ENCODE results near the gene SLC7A4. TPM values are rescaled to one million over a fixed set of nuclear protein-coding genes. Genes with fewer than 3 reads are reported as not detected.

Gene SLC7A4
- total RNA-seq, 2 experiments from 2014 or later: 0.16 to 0.53 TPM

DNA sequence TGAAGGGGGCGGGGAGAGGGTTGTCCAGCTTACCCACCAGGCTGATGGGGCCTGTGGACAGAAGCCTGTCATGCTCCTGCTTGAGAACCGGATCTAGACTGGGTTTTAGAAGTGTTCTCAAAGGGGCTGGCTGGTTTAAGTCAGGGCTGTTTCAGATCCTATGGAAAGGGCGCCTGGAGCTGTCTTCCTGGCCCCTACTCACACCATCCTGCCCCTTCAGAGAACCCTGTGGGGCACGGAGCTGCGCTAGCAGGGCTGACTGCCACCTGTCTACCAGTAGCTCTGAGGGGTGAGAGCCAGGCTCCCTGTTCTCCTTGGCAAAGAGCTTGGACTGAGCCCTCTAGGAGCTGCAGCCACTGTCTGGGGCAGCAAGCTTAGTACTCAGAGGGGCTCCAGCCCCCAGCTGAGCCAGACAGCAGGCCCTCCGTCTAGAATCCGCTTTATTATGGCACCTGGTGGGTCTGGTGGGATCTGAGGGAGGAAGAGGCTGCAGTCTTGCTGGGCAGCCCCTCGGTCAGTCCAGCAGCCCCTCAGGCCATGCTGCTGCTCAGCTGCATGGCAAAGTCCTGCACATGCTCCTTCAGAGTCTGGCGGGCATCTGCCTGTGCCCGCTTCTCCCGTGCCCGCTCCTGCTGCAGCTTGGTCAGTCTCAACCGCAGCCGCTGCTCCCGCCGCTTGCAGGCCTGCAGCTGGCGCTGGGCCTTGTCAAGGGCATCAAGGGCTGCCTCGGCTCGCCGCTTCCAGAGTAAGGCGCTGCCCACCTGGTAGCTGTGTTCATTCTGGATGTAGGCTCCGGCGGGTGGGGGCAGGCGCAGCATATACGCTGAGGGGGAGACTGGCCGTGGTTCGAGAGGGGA lies 32.8 kb downstream of the SLC7A4 start:
- Mint-ChIP-seq H3K27me3 (no peaks in the 10 kb centered on the region), H3K9me3 (ENCODE audit: low read depth) (no peaks in the 10 kb centered on the region), H3K27ac (peak overlapping the region; percentile 32), H3K4me1 (peaks cover 28% of the 10 kb centered on the region), H3K4me3 (no peak overlapping the region), H3K36me3 (peaks cover 2% of the 10 kb centered on the region)
- ATAC-seq: no peak
- CTCF ChIA-PET: interaction anchor here (1.1 kb wide), 2 partner anchors 14 to 196 kb away, joined by 4 read pairs; no protein-coding TSS in a partner anchor
- DNase-seq: no peak

DNA sequence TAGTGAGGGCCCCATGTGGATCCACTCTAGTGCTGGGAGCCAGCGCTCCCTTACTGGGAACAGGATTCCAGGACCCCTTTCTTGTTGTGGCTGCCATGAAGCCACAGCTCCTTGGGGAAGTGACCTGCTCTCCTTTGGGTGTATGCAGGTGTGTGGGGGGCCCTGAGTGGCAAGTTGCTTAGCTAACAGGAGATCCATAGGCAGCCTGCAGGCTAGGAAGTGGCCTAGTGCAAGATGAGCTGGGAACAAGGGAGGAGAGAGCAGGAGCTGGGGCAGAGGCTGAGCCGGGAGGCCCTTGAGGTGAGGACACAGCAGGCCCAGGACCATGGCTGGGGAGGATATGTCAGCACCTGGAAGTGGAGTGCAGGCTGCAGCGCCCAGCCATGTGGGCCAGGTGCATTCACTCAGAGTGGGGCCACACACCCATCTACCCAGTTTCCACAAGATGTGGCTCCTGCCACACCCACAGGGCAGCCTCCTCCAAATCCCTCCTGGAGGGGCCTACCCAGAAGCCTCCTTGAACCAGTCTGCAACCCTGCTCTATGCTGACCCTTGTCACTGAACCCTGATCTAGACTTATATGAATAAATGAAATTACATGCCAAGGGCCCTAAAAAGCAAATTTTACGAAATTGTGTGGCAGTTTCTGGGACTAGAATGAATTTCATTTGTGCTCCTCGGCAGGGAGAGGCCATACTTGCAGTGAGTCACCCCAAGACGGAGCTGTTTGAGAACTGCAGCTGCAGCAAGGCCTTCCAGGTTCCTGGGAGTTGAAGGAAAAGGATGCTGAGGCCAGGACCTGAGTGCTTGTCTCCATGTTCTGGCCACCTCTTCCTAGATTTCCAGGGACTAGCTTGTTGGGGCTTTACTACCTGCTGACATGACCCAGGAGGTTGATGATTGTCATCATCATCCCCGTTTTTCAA lies 33.7 kb downstream of the SLC7A4 start:
- ATAC-seq: no peak
- DNase-seq: no peak
- Mint-ChIP-seq H3K27ac (peak overlapping the region; percentile 62), H3K9me3 (ENCODE audit: low read depth) (no peaks in the 10 kb centered on the region), H3K36me3 (peaks cover 2% of the 10 kb centered on the region), H3K4me1 (peaks cover 24% of the 10 kb centered on the region), H3K4me3 (no peak overlapping the region), H3K27me3 (no peaks in the 10 kb centered on the region)
- CTCF ChIA-PET: interaction anchor here (1.1 kb wide), 1 partner anchor 13 kb away, joined by 4 read pairs; no protein-coding TSS in a partner anchor

DNA sequence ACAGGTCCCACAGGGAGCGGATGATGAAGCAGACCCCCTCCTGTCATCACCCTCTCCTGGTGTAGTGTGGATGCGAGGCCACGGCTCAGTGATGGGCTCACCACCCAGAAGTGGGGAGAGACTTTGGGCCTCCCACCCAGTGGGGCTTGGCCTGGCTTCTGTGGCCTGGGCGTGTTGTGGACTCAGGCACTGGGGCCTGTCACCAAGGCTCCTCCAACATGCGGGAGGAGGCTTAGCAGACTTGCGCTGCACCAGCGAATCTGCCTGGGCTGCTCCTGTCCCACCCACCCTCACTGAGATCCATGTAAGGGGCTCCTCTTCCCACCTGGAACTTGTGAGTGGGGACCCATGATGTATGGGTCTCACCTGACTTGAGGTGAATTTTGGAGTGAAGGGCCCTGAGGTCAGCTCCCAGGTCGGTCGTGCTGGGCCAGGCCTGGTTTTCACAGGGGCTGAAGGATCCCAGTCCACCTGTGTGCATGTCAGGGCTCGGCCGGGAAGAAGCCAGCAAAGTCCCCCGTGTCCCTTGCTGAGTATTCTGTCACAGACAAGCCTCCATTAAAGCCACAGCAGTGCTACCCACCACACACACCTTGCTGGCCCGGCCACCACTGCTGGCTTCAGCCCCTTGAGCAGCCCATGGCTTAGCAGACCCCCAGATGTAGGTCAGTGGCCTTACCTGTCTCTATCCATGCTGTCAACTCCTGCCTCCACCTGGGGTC lies 34.7 kb downstream of the SLC7A4 start:
- H3K36me3 Mint-ChIP-seq: peaks cover 2% of the 10 kb centered on the region
- H3K9me3 Mint-ChIP-seq (ENCODE audit: low read depth): no peaks in the 10 kb centered on the region
- CTCF ChIA-PET: no interaction called here
- H3K27ac Mint-ChIP-seq: no peak overlapping the region
- no peak overlapping the region for H3K4me3 Mint-ChIP-seq
- DNase-seq: no peak
- peaks cover 15% of the 10 kb centered on the region for H3K4me1 Mint-ChIP-seq
- no peaks in the 10 kb centered on the region for H3K27me3 Mint-ChIP-seq
- no peak for ATAC-seq

DNA sequence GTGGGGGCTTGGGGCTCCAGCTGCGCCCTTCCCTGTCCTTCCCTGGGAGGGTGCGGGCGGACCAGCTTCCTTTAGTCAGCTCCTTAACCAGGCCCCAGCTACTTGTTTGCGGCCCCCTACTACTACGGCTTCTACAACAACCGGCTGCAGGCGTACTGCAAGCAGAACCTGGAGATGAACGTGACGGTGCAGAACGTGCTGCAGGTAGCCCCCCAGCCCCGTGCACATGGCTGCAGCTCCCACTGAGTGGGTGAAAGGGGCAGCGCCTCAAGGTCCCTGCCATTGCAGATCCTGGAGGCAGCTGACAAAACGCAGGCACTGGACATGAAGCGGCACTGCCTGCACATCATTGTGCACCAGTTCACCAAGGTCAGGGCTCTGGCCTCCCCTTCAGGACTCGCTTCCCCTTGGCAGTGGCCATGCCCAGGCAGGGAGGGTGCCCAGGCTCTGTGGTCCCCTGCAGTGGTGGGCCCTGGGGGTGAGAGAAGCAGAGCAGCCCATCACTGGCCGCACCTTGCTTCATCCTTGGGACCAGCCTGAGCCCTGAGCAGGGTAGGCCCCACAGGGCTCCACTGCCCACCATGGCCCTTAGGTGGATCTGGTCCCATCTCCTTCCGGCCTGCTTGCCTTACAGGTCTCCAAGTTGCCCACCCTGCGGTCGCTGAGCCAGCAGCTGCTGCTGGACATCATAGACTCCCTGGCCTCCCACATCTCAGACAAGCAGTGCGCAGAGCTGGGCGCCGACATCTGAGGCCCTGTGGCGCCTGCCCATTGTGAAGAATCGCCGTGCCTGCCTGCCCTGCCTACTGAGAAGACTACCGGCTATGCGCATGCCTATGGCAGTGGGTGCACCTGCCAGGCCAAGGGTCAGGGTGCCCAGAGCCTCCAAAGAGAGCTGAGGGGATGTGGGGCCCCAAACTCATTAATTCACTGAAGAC lies 35.5 kb downstream of the SLC7A4 start:
- Mint-ChIP-seq H3K36me3 (peaks cover 2% of the 10 kb centered on the region), H3K4me1 (peaks cover 15% of the 10 kb centered on the region), H3K4me3 (no peak overlapping the region), H3K27ac (no peak overlapping the region), H3K27me3 (no peaks in the 10 kb centered on the region), H3K9me3 (ENCODE audit: low read depth) (no peaks in the 10 kb centered on the region)
- CTCF ChIA-PET: no interaction called here
- no peak for ATAC-seq
- no peak for DNase-seq

DNA sequence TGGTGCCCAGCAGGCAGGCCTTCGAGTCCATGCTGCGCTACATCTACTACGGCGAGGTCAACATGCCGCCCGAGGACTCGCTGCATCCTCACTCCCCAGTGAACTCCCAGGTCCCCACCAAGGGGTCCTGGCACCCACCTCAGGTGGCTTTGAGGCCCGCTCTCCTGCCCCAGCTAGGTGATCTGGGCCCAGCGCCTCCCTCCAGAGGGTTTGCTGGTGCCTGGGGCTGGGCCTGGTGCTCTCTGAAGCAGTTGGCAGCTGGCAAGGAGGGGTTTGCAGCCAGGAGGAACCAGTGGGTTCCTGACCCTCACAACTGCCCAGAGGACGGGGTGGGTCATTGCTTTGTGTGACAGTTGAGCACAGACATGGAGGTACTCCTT lies 36.3 kb downstream of the SLC7A4 start:
- Mint-ChIP-seq H3K4me3 (no peak overlapping the region), H3K9me3 (ENCODE audit: low read depth) (no peaks in the 10 kb centered on the region)
- no peak for DNase-seq

DNA sequence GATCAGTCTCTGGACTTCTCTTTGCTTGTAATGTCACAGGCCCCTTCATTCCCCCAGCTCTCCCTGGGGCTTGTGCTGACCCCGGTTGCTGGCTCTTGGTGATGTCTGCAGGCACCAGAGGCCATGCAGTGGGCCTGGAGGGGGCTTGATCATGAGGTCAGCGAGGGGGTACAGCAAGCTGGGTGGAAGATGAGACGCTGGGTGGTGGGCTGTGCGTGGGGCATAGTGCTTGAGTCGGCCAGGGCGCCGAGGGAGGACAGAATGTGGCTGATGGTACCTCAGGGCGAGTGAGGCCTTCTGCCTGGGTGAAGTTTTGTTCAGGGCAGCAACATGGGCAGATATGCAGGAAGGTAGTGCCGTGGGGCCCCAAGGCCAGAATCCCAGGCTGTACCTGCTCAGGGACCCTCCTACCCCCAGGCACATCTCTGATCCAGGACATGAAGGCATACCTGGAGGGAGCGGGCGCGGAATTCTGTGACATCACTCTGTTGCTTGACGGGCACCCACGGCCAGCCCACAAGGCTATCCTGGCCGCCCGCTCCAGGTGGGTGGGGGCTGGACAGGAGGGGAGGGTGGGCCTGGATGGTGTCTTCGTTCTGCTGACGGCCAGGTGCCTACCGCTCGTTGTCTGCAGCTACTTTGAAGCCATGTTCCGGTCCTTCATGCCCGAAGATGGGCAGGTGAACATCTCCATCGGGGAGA lies 36.9 kb downstream of the SLC7A4 start:
- Mint-ChIP-seq H3K9me3 (ENCODE audit: low read depth) (no peaks in the 10 kb centered on the region), H3K4me3 (no peak overlapping the region), H3K27me3 (no peaks in the 10 kb centered on the region), H3K27ac (no peak overlapping the region), H3K36me3 (no peaks in the 10 kb centered on the region), H3K4me1 (peaks cover 5% of the 10 kb centered on the region)
- DNase-seq: no peak
- CTCF ChIA-PET: no interaction called here
- ATAC-seq: no peak

More for the DNA sequence above, 36.3 kb downstream of the SLC7A4 start:
- Mint-ChIP-seq H3K27ac (no peak overlapping the region), H3K27me3 (no peaks in the 10 kb centered on the region), H3K36me3 (no peaks in the 10 kb centered on the region), H3K4me1 (peaks cover 8% of the 10 kb centered on the region)
- ATAC-seq: no peak
- CTCF ChIA-PET: no interaction called here

DNA sequence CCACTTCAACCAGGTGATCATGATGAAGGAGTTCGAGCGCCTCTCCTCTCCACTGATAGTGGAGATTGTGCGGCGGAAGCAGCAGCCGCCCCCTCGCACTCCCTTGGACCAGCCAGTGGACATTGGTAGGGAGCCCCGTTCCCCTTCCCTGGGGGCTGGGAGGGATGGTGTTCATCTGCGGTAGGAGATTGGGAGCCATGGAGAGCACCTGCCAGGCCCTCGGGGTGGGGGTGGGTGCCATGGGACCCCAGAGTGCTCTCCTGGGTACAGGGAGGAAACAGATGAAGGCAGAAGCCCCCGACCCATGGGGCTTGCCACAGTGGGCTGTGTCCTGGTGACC lies 37.5 kb downstream of the SLC7A4 start:
- ATAC-seq (no peak), DNase-seq (no peak)
- H3K4me1 Mint-ChIP-seq: peaks cover 6% of the 10 kb centered on the region
- H3K27me3 Mint-ChIP-seq: no peaks in the 10 kb centered on the region
- no peaks in the 10 kb centered on the region for H3K9me3 Mint-ChIP-seq (ENCODE audit: low read depth)
- CTCF ChIA-PET: no interaction called here
- no peak overlapping the region for H3K4me3 Mint-ChIP-seq
- H3K36me3 Mint-ChIP-seq: no peaks in the 10 kb centered on the region
- H3K27ac Mint-ChIP-seq: no peak overlapping the region

DNA sequence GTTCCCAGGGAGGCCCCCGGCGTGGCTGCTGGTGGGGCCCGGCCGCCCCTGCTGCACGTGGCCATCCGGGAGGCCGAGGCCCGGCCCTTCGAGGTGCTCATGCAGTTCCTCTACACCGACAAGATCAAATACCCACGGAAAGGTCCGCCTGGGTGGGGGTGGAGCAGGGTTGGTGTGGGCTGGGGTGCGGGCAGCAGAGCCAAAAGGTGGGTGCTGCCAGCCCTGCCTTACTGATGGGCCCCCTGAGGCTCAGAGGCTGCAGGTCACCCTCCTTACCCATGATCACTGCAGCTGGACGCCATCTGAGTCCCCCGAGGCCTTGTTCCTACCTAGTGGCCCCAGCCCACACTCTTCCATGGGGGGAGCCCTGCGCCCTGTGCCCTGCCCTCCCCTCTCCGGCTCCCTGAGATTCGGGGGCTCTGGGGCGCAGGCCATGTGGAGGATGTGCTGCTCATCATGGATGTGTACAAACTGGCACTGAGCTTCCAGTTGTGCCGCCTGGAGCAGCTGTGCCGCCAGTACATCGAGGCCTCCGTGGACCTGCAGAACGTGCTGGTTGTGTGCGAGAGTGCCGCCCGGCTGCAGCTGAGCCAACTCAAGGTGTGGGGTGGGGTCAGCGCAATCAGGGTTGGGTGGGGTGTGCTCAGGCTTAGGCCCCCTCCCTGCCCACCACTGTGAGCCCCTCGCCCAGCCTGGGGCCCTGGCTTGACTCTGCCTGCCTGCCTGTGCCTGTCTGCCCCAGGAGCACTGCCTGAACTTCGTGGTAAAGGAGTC lies 38.0 kb downstream of the SLC7A4 start:
- H3K9me3 Mint-ChIP-seq (ENCODE audit: low read depth): no peaks in the 10 kb centered on the region
- no peak for DNase-seq
- H3K4me3 Mint-ChIP-seq: no peak overlapping the region
- no peak for ATAC-seq
- H3K36me3 Mint-ChIP-seq: no peaks in the 10 kb centered on the region
- no peak overlapping the region for H3K27ac Mint-ChIP-seq
- peaks cover 10% of the 10 kb centered on the region for H3K4me1 Mint-ChIP-seq
- no peaks in the 10 kb centered on the region for H3K27me3 Mint-ChIP-seq
- CTCF ChIA-PET: no interaction called here

DNA sequence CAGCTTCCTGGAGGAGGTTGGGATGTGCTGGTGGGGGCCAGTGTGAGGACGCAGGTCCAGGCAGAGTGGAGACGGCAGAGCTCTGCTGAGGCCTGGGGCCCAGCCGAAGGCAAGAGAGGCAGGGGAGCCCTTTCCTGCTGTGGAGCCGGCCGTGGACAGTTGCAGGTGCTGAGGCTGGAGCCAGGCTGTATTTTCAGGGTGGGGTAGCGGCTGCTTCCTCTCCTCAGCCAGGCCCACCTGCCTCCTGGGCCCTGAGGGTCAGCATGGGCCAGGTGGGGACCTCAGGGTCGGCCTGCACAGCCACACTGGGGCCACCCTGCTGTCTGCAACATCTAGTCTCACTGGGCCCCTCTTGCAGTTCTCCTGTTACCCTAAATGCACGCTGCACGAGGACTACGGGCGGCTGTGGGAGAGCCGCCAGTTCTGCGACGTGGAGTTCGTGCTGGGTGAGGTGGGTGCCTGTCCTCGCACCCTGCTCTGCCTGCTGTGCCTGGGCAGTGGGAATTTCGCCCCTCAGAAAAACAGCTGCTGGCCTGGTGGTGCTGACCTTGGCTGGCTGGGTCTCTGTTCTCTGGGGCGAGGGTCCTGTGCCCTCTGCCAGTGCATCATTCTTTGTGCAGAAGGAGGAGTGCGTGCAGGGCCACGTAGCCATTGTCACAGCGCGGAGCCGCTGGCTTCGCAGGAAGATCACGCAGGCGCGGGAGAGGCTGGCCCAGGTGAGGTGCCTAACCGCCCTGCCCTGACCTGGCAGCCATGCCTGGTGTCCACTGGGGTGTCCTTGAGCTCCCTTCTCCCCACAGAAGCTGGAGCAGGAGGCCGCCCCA lies 38.8 kb downstream of the SLC7A4 start:
- no peak for ATAC-seq
- Mint-ChIP-seq H3K4me3 (no peak overlapping the region), H3K27ac (no peak overlapping the region), H3K36me3 (no peaks in the 10 kb centered on the region), H3K27me3 (no peaks in the 10 kb centered on the region), H3K9me3 (ENCODE audit: low read depth) (no peaks in the 10 kb centered on the region), H3K4me1 (peaks cover 11% of the 10 kb centered on the region)
- CTCF ChIA-PET: no interaction called here
- DNase-seq: no peak

DNA sequence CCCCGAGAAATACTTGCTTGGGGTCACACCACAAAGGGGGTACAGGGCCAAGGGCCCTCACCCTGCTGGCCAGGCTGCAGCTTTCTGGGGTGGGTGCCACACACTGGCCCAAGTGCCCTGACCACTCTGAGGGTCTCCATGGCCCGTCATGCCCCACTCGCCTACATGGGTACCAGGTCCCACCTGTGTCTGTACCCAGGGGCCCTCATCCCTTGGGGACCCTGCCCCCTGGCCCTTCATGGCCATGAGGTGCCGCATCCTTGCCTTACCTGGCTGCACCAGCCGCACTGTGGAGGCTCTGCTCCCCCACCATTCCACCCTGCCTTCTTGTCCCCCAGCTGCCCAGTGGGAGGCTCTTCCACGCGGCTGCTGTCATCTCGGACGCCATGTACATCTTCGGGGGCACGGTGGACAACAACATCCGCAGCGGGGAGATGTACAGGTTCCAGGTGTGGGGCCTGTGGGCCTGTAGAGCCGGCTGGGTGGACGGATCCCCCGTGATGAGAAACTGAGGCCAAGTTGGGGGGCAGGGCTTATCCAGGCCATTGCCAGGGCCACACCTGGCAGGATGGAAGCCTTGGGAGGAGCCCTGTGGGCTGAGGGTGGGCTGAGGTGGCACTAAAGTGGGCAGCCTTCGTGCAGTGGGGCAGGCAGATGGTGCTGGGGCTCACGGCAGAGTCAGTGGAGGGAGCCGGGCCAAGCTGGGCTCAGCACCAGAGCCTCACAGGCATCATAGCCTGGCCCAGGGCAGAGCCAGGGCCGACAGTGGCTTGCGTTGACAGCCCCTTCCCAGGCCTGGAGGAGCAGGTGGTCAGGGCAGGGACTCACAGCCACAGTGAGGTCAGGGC lies 39.7 kb downstream of the SLC7A4 start:
- Mint-ChIP-seq H3K27me3 (no peaks in the 10 kb centered on the region), H3K9me3 (ENCODE audit: low read depth) (no peaks in the 10 kb centered on the region), H3K27ac (no peak overlapping the region), H3K36me3 (peaks cover 3% of the 10 kb centered on the region), H3K4me3 (no peak overlapping the region), H3K4me1 (peaks cover 11% of the 10 kb centered on the region)
- CTCF ChIA-PET: no interaction called here
- ATAC-seq (no peak), DNase-seq (no peak)
